Activated naive CD4-positive, alpha-beta T cell (primary cell): ENCODE results near the gene RNF212.

Source experiments
- DNase-seq, 4 experiments: peaks; one replicate each; lab custom pipeline; 2025; lab: John Stamatoyannopoulos, UW

Gene RNF212

DNA sequence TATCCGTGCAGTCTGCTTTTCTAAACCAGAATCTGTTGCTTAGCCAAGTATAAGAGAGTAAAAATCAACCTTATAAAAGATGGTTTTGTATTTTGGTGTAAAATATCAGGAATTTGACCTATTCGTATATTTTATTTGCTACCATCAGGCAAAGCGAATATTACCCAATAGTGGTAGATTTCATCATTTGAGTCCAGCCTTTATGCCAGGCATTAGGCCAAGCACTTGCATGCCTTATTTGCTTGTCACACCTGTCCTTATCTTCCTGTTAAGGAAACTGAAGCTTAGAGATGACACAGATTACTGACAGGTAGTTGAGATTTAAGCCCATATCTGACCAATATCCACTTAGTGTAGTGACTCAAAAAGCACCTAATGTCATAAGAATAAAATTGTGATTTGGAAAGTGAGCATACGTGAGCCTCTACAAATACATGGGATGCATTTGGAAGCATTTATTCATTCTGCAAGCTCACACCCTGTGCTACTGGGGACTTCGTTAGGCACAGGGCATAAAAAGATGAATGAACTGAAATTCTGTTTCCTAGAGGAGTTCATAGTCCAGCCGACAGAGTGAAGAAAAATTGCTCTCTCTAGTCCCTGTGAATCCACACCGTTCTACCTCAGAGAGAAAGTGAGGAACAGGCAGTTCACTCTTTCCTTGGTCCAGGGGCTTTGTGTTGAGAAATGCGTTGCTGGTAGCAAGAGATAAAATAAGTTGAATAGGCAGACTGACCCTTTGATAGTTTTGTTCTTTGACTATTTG lies 2.3 kb upstream of the RNF212 start:
- DNase-seq = no peak

DNA sequence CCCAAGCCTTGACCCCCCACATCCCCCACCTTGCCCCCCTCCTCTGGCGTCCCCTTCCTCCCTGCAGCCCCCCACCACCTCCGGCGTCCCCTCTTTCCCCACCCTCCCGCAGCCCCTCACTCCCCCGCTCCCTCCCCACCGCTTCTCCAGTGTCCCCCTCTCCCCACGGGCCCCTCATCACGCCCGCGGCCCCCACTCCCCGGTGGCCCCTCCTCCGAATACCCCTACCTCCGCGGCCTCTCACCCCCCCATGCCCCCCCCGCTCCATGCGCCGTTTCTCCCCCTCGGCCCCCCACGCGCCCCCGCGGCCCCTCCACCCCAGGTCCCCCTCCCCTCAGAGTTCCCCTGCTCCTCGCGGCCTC lies 562 bp downstream of the RNF212 start:
- no peak for DNase-seq

DNA sequence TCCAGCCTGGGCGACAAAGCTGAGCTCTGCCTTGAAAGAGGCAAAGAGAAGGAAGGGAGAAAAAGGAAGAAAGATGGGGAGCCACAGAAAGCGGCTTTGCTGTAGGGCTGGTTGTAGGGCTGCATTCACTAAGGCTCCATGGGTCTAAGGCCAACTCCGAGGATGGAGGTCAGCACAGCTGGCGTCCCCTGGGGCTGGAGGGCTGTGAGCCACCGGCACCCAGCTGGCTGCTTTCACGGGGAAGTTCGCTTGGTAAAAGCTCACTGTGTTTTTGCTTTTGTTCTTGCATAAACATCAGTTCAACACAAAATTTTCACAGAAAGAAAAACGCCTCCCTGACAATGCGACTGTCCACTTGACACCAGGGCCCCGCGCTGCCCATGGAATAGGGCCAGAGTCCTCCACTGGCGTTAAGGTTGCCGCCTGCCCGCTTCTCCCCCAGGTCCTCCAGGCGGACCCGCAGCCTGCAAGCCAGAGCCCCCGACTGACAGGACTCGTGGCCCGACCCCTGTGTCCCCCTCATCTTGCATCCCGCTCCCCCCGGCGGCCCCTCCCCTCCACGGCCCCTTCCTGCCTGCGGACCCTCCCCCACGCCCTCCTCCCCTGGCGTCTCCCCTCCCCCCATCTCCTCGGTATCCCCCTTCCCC lies 1.1 kb downstream of the RNF212 start:
- DNase-seq = no peak

DNA sequence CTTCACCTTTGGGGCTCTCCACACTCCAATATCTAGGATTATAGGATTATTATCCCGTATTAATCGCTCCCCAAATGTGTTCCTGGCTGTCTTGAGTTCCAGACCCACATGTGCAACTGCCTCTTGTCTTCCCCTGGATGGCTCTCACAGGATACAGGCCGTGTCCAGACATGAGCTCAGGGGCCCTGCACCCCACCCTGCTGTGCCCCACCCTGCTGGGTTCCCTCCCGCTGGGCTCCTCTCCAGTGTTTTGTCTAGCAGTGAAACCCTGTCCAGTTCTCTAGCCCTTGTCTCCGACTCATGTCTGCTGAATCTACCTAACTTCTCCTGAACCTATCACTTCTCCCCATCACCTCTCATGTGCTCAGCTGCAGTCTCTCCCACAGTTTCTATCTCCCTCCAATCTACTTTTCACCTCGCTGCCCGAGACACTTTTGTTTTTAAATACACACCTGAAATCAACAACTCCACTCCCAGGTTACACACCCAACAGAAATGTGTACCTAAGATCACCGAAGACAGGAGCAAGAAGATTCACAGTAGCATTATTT lies 2.0 kb downstream of the RNF212 start:
- DNase-seq = no peak

DNA sequence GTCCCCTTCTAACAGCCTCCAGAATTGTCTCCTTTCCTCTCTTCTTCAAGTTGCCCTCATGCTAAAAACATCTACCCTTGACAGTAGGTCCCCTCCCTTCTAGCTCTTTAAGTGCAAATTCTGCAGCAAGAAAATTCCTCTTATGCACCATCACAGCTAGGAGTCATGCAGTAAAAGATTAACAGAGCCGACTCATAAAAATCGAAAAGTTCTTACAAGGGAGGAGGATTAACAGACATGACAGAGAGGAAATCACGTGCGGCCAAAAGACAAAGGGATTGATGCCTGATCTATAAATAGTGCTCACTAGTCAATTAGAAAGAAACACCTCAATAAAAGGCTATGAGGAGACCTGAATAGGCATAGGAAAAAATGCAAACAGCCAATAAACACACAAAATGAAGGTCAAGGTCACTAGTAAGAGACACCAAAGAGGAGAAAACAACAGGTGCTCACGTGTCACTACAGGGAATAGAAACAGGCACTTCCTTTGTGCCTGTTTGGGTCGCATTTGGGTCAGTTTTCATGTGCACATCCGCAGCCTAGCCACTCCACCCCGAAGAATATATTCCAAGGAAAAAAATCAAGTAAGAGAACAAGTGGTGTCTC lies 3.4 kb downstream of the RNF212 start:
- DNase-seq = no peak

DNA sequence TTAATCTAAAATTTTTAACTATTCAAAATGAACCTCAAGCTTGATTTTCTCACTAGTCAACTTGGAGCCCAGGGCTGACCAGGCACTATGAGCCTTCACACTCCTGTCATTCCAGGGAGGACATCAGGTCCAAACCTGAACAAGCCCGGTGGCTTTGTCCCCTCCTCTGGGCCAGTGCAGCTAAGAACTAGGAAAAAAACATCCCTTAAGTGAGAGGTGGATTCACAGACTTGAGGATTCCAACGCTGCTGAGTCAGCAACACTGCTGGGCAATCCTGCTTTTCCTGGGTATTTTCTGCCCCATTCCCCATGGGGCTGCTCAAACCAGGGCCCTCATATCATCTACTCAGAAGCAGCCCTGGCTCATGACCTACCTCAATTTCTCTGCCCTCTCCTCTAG lies 4.0 kb downstream of the RNF212 start:
- no peak for DNase-seq

DNA sequence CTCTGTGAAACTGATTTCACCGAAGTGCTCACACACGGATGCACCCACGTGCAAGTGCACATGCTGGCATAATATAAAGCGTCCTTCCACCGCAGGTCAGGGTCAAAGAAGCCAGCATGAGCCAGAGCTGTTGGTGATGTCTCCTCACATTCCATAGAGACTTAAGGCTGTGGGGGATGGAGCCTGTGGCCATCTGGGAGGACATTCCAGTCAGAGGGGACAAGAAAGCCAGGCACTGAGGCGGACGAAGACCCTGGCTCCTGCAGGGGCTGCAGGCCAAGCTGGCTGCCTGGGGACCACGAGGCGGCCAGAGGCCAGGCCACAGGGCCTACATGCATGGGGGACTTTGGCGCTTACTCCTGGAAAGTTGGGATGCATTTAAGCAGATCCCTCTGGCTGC lies 7.7 kb downstream of the RNF212 start:
- no peak for DNase-seq

DNA sequence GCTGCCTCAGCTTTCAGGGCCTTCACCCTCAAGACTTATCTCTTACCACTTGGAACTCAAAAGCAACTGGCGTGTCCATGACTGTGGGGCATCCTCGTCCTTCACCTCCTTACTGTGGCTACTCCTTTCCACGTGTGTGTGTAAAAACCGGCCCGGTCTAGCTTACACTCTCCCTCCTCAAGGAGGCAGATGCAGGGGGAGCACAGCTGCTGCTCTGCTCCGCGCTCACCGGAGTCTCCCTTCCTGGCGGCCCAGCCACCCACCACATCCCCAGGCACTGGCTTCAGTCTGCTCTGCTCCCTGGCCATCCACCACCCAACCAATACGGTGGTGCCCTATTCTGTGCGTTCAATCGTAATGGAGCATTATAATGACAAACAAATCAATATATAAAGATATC lies 8.3 kb downstream of the RNF212 start:
- no peak for DNase-seq

DNA sequence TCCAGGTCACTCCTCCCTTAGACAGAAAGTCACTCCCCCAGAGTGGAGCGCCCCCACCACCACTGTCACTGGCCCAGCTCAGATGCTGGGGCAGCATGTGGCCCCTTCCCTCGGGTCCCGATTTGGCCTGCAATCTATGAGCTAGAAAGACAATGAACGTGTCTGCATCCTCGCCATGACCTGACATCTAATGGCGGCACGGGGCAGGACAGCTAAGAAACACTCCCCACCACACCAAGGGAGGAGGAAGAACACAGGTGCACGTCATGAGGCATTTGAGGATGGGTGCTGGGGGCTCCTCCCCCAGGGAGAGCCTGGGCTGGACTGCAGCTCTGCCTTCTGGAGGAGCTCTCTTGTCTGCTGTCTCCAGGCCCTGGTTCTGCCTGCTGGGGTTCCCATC lies 8.7 kb downstream of the RNF212 start:
- no peak for DNase-seq

DNA sequence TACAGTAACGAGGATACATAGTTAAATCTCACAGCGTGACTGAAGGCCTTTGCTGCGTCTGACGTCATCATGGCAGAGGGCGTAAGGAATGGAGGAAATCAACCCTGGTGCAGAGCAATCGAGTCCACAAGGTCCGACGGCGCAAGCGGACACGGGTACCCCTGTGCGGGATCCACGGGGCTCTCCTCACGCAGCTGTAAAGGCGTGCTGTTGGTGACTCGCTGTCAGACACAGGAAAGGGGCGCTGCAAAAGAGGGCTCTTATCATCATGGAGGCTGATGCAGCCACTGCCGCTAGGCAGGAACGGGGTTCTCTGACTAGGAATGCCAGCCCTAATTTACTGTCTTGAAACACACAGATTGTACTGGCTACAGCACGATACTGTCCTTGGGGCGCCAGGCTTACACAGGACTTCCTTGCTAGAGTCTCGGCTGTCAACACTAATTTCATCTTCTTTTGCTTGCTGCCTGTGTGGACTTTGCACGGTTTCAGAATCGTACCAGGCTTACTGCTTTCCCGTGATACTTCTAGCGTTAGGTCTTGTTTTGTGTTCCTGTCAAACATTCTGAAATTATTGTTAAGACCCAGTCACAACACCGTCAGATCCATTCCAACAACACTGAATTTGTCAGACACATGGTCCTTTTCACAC lies 13.6 kb downstream of the RNF212 start:
- no peak for DNase-seq

DNA sequence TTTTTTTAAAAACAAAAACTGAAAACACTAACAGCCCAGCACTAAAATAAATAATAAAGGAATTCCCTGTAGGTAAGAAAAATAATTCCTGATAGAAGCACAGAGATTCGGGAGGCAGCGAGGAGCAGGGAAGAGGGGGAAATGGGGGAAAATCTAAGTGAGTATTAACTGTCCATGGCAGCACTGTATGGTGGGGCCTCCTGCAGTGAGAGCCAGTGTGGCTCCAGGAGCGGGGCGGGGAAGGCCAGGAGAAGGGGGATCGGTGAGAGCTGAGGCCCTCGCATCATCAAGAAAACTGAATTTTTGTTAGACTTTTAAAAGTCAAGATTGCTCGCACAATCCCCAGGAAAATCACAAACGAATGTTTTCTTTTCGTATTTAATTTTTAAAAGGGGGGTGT lies 14.1 kb downstream of the RNF212 start:
- no peak for DNase-seq

DNA sequence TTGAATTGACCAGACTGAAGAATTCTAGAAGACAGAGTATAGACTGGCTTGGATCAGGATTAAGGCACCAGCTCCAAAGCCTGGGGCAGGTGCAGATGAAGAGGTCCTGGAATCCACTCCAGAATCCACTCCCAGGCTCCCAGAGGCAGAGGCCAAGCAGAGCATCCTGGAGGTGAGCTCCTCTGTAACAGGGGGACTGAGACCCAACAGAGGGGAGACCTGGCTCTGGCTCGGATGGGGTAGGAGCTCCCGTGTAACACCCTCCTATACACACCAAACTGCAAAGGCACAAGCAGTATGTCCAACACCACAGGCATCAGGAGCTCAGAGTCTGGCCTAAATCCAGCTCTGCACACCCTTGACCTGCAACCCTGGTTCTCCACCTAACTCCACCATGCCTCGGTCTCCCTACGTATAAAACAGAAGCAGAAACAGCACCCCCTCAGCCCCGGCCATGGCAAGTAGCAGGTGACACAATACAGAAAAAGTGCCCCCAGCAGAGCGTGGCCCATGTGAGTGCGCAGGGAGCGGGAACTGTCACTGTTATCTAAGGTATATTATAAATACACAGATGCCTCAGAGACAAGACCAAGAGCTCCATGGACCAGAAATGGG lies 14.9 kb downstream of the RNF212 start:
- DNase-seq = no peak

DNA sequence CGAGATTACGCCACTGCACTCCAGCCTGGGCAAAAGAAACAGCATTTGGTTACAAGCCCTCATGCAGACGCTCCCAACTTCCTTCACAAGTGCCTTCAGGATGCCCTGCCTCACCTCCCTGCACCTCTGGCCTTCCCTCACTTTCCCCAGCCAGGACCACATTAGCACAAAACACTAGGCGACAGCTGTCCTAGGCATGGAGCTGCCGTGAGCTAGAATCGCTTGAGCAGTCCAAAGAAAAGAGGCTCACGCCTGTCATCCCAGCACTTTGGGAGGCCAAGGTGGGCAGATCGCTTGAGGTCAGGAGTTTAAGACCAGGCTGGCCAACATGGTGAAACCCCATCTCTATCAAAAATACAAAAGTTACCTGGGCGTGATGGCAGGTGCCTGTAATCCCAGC lies 15.8 kb downstream of the RNF212 start:
- DNase-seq = no peak

DNA sequence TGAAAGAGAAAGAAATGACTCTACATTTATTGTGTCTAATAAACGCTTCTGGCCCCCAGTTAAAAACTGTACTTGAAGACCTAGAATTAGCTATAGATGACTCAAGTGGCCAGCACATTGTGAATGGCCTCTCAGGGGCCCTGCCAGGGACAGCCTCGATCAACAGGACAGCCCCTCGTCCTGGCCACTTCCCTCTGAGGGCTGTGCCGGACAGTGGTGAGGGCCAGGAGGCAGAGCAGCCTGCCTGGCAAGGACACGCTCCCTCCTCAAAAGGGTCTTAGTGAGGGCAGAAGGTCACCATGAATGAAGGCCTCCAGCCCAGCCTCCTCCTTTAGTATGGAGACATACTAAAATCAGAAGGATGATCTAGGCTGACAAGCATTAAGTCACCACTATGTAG lies 16.5 kb downstream of the RNF212 start:
- DNase-seq = no peak

DNA sequence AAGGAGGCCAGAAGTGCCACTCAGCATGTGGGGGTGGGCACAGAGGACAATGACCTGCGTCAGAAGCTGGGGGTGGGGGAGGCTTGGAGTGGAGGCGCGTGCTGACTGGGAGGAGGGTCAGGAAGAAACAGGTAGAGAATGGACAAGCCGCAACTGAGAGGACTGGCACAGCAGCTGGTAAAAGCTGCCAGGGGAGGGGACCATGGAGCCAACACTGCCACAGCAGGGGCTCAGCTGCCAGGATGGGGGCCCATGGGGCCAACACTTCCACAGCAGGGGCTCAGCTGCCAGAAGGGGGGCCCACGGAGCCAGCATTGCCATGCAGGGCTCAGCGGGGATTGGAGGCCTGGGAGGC lies 19.1 kb downstream of the RNF212 start:
- DNase-seq = no peak

DNA sequence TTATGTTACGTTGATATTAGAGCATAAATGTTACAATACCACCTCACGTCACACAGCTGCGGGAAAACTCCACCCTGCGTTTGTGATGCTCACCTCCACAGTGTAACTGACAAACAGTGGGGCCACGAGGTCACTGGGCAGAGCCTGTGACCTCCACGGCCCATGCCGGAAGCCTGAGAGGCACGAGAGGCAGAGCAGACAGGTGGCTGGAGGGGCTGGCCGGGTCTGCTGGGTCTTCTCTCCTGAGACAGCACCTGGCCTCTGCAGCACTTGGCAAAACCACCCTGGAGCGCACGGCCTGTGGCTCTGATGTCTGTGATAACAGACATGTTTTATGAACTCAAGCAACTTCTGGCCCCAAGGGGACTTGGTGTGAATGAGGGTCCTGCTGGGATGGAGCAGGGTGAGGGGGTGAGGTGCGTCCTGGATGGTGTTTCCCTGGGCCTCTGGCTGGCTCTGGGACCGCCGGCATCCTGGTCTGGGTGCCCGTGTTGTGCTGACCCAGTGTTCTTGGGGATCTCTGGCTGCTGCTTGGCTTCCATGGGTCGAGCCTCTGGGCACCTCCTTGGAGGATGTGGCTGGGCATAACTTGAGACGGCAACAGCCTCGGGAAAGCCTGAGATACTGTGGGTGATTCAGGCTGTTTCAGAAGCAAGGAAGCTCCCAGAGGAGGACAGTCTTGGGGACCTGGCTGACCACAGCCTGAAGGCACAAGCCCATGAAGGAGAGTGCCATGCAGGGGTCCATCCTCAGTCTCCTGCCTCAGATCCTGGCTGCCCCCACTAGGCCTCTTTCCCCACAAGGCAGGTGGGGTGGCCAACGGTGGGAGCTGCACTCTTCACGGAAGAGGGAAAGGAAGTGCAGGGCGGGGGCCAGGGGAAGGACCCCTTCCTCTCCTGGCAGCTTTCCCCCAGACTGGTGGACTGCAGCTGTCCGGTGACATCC lies 19.7 kb downstream of the RNF212 start:
- DNase-seq = no peak

DNA sequence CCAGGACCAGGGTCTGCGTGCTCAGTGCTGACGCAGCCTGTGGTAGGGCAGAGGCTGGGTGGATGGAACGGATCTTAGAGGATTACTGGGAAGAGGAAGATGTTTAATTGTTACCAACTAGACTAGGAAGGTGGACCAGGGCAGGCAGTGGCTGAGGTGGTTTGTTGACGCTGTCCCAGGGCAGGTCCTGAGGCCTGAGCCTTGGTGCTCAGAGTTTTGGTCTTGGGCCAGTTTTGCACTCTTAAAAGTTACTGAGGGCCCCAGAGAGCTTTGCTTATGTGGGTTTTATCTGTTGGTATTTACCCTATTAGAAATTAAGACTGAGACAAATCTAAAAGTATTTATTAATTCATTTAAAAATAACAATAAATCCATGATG lies 20.4 kb downstream of the RNF212 start:
- DNase-seq = no peak

DNA sequence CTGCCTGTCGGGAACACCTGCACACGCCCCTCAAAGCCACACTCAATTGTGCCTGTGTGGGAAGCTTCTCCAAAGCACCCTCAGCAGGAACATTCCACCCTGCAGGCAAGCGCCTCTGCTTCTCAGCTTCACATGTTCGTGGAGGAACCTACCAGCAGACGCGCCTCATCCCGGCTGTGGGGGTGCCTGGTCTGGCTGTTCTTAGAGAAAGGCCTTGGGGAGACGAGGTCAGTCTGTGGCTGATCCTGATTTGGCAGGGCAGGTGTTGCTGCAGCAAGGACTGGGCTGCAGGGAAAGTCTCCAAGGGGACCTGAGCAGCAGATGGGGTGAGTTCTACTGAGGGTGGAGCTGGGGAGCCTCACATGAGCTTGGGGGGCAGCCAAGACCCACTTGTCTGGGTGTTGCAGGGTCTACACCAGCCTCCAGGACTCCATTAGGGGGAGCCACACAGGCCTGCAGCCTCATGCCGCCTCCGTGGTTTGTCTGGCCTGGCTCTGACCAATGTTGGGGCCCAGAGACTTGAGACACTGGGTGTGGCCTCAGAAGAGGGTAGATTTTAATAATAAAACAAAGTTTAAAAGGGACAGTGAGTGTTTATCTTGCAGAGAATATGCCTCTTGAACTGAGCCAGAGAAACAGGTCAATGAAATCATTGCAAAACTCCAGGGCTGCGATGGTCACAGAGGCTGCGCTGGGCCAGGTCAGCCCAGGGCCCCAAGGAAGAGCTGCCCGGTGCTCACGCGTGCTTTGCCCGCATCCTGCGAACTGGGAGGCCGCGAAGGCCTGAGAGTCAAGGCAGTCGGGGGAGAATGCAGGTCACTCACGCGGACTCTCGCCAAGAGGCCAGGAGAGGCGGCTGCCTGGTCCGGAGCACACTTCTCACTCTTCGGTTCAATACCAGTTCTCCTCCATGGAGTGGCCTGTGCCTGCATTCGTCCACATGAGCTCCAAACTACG lies 21.1 kb downstream of the RNF212 start:
- no peak for DNase-seq

DNA sequence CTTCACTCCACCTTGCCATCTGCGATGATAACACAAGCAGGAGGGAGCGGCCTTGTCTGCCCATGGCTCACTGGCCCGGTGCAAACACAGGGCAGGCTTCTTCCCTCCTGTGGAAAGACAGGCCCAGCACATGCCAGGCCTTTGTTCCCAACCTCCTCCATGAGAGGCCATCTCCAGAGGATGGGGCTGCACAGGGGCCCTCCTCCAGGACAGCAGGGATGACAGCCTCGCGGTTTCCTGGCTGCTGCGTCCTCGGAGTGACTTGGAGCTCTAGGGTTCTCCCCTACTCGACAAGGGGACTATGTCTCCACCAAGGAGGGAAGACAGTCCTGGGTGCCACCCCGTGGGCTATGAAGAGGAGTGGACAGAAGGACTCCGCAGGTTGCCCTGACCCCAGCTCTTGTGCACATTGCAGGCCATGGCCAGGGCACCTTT lies 21.8 kb downstream of the RNF212 start:
- DNase-seq = no peak
